Stimulated activated CD4-positive, alpha-beta T cell treated with anti-CD3 and anti-CD28 coated beads, Interleukin-2, amount 100 ng/mL, for 4 hours (primary cell): ENCODE data around the gene LAX1.

Experiments
- DNase-seq: peaks from one replicate; pipeline ENCODE4 v3.0.0-alpha.2; 2020; ENCODE audit warnings: low read depth

The LAX1 gene

DNA sequence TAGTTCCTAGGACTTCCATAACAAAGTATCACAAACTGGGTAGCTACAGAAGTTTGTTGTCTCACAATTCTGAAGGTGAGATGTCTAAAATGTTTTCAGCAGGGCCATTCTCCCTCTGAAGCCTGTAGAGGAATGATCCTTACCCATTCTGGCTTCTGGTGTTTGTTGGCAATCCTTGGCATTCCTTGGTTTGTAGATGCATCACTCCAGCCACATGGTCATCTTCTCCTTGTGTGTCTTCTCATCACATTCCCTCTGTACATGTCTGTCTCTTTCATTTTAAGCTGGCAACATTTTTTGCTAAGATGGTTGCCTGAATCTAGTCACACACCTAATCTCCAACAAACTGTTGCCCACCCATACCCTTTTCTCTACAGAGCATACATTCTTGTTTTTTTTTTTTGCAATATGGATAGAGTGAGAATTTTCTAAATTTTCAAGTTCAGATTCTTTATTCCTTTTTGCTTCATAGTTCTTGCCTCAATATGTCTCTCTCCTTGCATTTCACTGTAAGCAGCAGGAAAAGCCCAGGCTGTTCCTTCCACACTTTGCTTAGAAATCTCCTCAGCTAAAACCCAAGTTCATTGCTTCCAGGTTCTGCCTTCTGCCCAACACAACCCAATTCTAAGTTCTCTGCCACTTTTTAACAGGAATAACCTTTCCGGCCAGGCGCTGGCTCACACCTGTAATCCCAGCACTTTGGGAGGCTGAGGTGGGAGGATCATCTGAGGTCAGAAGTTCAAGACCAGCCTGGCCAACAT, 48.8 kb downstream of the LAX1 start:
- DNase-seq: no peak

DNA sequence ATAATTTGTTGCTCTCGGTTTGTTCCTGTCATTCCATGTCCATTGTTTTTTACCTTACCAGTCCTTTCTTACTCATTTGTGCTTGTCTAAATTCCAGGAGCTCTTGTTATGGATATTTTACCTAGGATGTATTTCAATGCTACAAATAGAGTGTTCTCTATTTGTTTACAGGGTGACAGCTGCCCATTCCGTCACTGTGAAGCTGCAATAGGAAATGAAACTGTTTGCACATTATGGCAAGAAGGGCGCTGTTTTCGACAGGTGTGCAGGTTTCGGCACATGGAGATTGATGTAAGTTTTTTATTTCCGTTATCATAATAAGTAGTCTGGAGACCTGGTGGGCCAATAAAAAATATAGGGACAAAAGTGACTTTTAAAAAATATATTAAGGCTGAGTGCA, 53.4 kb downstream of the LAX1 start:
- no peak for DNase-seq

DNA sequence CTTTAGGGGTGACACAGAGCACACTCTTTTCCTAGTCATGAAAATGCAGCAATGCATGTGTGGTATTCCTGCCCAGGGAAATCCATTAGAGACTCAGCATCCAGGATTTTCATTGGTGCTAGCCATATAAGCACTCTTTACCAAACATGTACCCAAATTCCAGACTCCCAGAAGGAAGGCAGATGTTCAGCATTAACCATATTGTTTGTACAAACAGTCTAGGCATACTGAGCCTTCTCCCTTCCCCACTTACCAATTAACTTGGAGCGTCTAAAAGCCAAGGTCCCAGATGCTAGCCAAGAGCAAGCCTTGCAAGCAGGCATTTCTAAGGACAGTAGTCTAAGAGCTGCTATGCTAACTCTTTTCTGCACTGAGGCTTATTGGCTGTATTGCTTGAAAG, 58.3 kb downstream of the LAX1 start:
- no peak for DNase-seq
